GM19467 (cell line): Measurements from ENCODE around the gene RASA3.
"Not testable (repeated sequence)": the region's sequence is repeated elsewhere in the genome, so short reads cannot be mapped to it uniquely, and the experiment has no call there.

Experiments
- ATAC-seq: cut with Tn5 transposase; IDR thresholded peaks from one replicate; pipeline ENCODE4 v1.9.1; 2021; ENCODE audit warnings: mild to moderate bottlenecking, moderate library complexity; ENCODE audit not compliant: unreplicated experiment

The RASA3 gene

GRCh38 chr13:114088234-114088633, 44.2 kb downstream of the RASA3 start:
- ATAC-seq = no peak

GRCh38 chr13:114087430-114087829, 45.0 kb downstream of the RASA3 start:
- no peak for ATAC-seq

GRCh38 chr13:114082849-114083645, 49.4 kb downstream of the RASA3 start:
- no peak for ATAC-seq

GRCh38 chr13:114081761-114082681, 50.4 kb downstream of the RASA3 start:
- ATAC-seq = no peak

- no peak for ATAC-seq
Measured at GRCh38 chr13:114080739-114081561, 51.5 kb downstream of the RASA3 start.

GRCh38 chr13:114079601-114080536, 52.6 kb downstream of the RASA3 start:
- no peak for ATAC-seq

- no peak for ATAC-seq
Measured at GRCh38 chr13:114078461-114079451, 53.7 kb downstream of the RASA3 start.

- ATAC-seq = no peak
Measured at GRCh38 chr13:114077933-114078325, 54.5 kb downstream of the RASA3 start.

- no peak for ATAC-seq
Measured at GRCh38 chr13:114077099-114077932, 55.1 kb downstream of the RASA3 start.

- no peak for ATAC-seq
Measured at GRCh38 chr13:114076329-114077090, 55.9 kb downstream of the RASA3 start.

- not testable (repeated sequence) for ATAC-seq
Measured at GRCh38 chr13:114075811-114076210, 56.6 kb downstream of the RASA3 start.

GRCh38 chr13:114074671-114075315, 57.6 kb downstream of the RASA3 start:
- ATAC-seq = no peak

- no peak for ATAC-seq
Measured at GRCh38 chr13:114073881-114074612, 58.4 kb downstream of the RASA3 start.

GRCh38 chr13:114072421-114072820, 60.0 kb downstream of the RASA3 start:
- no peak for ATAC-seq

GRCh38 chr13:114071991-114072390, 60.4 kb downstream of the RASA3 start:
- ATAC-seq = no peak

GRCh38 chr13:114071410-114071809, 61.0 kb downstream of the RASA3 start:
- ATAC-seq = no peak
